ENCODE data around the gene TMEM59L.

DNA sequence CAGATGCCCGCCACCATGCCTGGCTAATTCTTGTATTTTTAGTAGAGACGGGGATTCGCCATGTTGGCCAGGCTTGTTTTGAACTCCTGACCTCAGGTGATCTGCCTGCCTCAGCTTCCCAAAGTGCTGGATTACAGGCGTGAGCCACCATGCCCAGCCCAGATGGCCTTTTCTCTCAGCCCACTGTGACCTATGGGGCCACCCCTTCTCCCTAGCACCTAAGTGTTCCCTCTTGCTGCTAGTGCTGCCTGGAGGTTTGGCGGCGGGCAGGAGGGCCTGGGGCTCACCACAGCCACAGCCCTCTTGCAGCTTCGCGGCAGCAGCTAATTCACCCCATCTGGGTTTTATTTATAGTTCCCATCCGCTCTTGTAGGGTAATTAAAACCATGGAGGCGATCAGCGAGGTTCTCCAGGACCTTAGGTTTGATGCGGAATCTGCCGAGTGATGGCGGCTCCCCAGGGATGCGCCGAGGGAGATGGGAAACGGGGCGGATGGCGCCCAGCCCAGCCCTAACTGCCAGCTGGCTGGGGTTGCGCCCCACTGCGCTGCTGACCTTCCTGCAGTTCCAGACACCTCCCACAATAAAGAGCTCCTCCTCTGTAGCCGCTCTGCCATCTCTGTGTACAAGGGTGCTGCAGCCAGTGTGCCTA, 20.8 kb upstream of the TMEM59L start:
- TF ChIP-seq, protein P1, sequence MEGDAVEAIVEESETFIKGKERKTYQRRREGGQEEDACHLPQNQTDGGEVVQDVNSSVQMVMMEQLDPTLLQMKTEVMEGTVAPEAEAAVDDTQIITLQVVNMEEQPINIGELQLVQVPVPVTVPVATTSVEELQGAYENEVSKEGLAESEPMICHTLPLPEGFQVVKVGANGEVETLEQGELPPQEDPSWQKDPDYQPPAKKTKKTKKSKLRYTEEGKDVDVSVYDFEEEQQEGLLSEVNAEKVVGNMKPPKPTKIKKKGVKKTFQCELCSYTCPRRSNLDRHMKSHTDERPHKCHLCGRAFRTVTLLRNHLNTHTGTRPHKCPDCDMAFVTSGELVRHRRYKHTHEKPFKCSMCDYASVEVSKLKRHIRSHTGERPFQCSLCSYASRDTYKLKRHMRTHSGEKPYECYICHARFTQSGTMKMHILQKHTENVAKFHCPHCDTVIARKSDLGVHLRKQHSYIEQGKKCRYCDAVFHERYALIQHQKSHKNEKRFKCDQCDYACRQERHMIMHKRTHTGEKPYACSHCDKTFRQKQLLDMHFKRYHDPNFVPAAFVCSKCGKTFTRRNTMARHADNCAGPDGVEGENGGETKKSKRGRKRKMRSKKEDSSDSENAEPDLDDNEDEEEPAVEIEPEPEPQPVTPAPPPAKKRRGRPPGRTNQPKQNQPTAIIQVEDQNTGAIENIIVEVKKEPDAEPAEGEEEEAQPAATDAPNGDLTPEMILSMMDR (IDR thresholded peaks at IDR 0.05): no peak
- no peak for TF ChIP-seq POLR2AphosphoS5 (IDR thresholded peaks at IDR 0.05)
